B cell (primary cell): ENCODE measurements around the gene PPP1CC. TPM values are rescaled to one million over a fixed set of nuclear protein-coding genes. Genes with fewer than 3 reads are reported as not detected.
A peak's percentile ranks its signal among the peaks of the same experiment; 100 is the strongest.

Experiments
- ATAC-seq: fragments of 200-7000 bp; cut with Tn5 transposase; one replicate; pipeline ENCODE4 v1.10.0; 2021; ENCODE audit warnings: low read depth, mild to moderate bottlenecking, moderate number of reproducible peaks, moderate library complexity
- CTCF ChIA-PET: fragments of 350-600 bp; sonication (Branson Sonifier 250); formaldehyde crosslinking; loops from one replicate; lab custom pipeline; 2021; ENCODE audit warnings: antibody characterized with exemption, inconsistent platforms; lab: Charles Lee
- POLR2A ChIA-PET: fragments of 350-600 bp; sonication (Branson Sonifier 250); formaldehyde crosslinking; loops from one replicate; lab custom pipeline; 2021; ENCODE audit warnings: antibody characterized with exemption; lab: Charles Lee
- DNase-seq: peaks from one replicate; pipeline ENCODE4 v3.0.0; 2013
- H2AFZ ChIP-seq: 2 replicates; pipeline ENCODE4 v1.6.1; 2012; ENCODE audit warnings: mild to moderate bottlenecking, low read depth, low read length; ENCODE audit not compliant: insufficient read depth, poor library complexity, severe bottlenecking
- H3K27ac ChIP-seq, 2 donors: 1 replicate in 1 of 2; 2 replicates in 1 of 2; pipeline ENCODE4 v1.5.1; 2012 to 2013; ENCODE audit warnings: low read length in 2 of 2, mild to moderate bottlenecking in 2 of 2, moderate library complexity in 1 of 2
- H3K27me3 ChIP-seq, 4 experiments: fragments of 200-600 bp in 1 of 4; sonication (generic) in 1 of 4; replicated peaks in 1 of 4; 1 replicate in 2 of 4; 2 replicates in 2 of 4; pipeline versions ENCODE4 v1.6.1 to v1.7.0; 2013 to 2016; ENCODE audit warnings: low read length in 3 of 4, mild to moderate bottlenecking in 2 of 4, mixed read lengths in 1 of 4, moderate library complexity in 1 of 4; ENCODE audit not compliant: insufficient read depth in 4 of 4, control insufficient read depth in 3 of 4; ENCODE audit errors: control extremely low read depth in 1 of 4
- H3K36me3 ChIP-seq, 2 experiments: replicated peaks in 1 of 2; 1 replicate in 1 of 2; 2 replicates in 1 of 2; pipeline versions ENCODE4 v1.6.1 to v1.7.1; 2013; ENCODE audit warnings: low read length in 1 of 2; ENCODE audit not compliant: insufficient read depth in 2 of 2, control insufficient read depth in 1 of 2; ENCODE audit errors: control extremely low read depth in 1 of 2, extremely low read depth in 1 of 2
- H3K4me1 ChIP-seq, 2 donors: fragments of 200-600 bp in 1 of 2; sonication (generic) in 1 of 2; 1 replicate in 1 of 2; 2 replicates in 1 of 2; pipeline versions ENCODE4 v1.5.1 to v1.6.1; 2013 to 2017; ENCODE audit warnings: low read length in 2 of 2; ENCODE audit not compliant: control insufficient read depth in 2 of 2, insufficient read depth in 2 of 2
- H3K4me2 ChIP-seq: replicated peaks from 2 replicates; pipeline ENCODE3; 2012; ENCODE audit warnings: mild to moderate bottlenecking, low read depth, low read length; ENCODE audit not compliant: poor library complexity, severe bottlenecking
- H3K4me3 ChIP-seq, 5 experiments: fragments of 200-600 bp in 1 of 5; sonication (generic) in 1 of 5; 1 replicate in 3 of 5; 2 replicates in 2 of 5; pipeline versions ENCODE4 v1.5.1 to v1.7.0; 2011 to 2016; ENCODE audit warnings: low read length in 4 of 5, mild to moderate bottlenecking in 4 of 5, low read depth in 2 of 5, control low read depth in 1 of 5, moderate library complexity in 1 of 5; ENCODE audit not compliant: insufficient read depth in 1 of 5; ENCODE audit errors: control extremely low read depth in 1 of 5, extremely low read depth in 1 of 5
- H3K79me2 ChIP-seq: fragments of 200-600 bp; sonication (generic); one replicate; pipeline ENCODE4 v1.6.0; 2016; ENCODE audit warnings: low read length; ENCODE audit not compliant: control insufficient read depth, insufficient read depth
- H3K9ac ChIP-seq: fragments of 200-600 bp; sonication (generic); 2 replicates; pipeline ENCODE4 v1.6.1; 2017; ENCODE audit warnings: mild to moderate bottlenecking, low read length, moderate library complexity
- H3K9me3 ChIP-seq, 3 donors: one replicate each; pipeline versions ENCODE4 v1.6.1 to v1.7.1; 2013; ENCODE audit warnings: low read length in 2 of 3; ENCODE audit not compliant: control insufficient read depth in 2 of 3, insufficient read depth in 1 of 3; ENCODE audit errors: control extremely low read depth in 1 of 3
- H4K20me1 ChIP-seq: 2 replicates; pipeline ENCODE4 v1.6.0; 2012; ENCODE audit warnings: mild to moderate bottlenecking, low read length; ENCODE audit not compliant: insufficient read depth, control insufficient read depth, poor library complexity, severe bottlenecking
- H3K27ac Mint-ChIP-seq: one replicate; pipeline ENCODE4 v1.8.0; 2021; ENCODE audit warnings: mixed read lengths
- H3K27me3 Mint-ChIP-seq: one replicate; pipeline ENCODE4 v1.8.0; 2021; ENCODE audit warnings: mixed read lengths
- H3K4me1 Mint-ChIP-seq: one replicate; pipeline ENCODE4 v1.8.0; 2021; ENCODE audit warnings: mixed read lengths
- H3K4me3 Mint-ChIP-seq: one replicate; pipeline ENCODE4 v1.8.0; 2021; ENCODE audit warnings: mixed read lengths
- H3K9me3 Mint-ChIP-seq: one replicate; pipeline ENCODE4 v1.8.0; 2022; ENCODE audit warnings: mixed read lengths; ENCODE audit not compliant: insufficient read depth
- CTCF ChIP-seq: fragments of 200-600 bp; IDR thresholded peaks from one replicate; pipeline ENCODE4 v1.8.0; 2022; ENCODE audit warnings: antibody characterized with exemption, mild to moderate bottlenecking
- EZH2 ChIP-seq: IDR thresholded peaks from 2 replicates; pipeline ENCODE4 v1.6.1; 2012; ENCODE audit warnings: borderline replicate concordance, low read depth, mild to moderate bottlenecking, moderate library complexity, low read length; ENCODE audit not compliant: insufficient read depth, poor library complexity, severe bottlenecking
- WGBS: methylation state at CpG from one replicate; pipeline ENCODE4 v1.1.5; 2013; ENCODE audit warnings: missing lambda C conversion rate; ENCODE audit not compliant: insufficient coverage; 5-methylcytosine and 5-hydroxymethylcytosine counted together
- intact Hi-C: fragments of 100-400 bp; cut with micrococcal nuclease; formaldehyde crosslinking; loops from one replicate; pipeline ENCODE4 v1.10.0; 2022
- polyA plus RNA-seq: library from polyadenylated mRNA; depleted of rRNA; stranded (reverse); fragments of >200 nt; gene quantifications from 2 replicates; pipeline ENCODE4 v1.2.3, GENCODE V29; 2012
- total RNA-seq, 2 donors: library from RNA; stranded (reverse); fragments of 120-200 nt in 1 of 2; gene quantifications; 1 replicate in 1 of 2; 2 replicates in 1 of 2; pipeline versions ENCODE4 v1.2.3 to v1.2.4, GENCODE V29; 2013 to 2022

The PPP1CC gene
- total and polyA plus RNA-seq, 2 donors (not counting 1 experiment from before 2014, with no cell fraction given): 70.0 to 146 TPM

- Mint-ChIP-seq H3K4me3 (peak overlapping the region; percentile 56), H3K27ac (peak overlapping the region; percentile 87), H3K9me3 (no peaks in the 10 kb centered on the region), H3K27me3 (no peaks in the 10 kb centered on the region), H3K4me1 (peaks cover 63% of the 10 kb centered on the region)
- ATAC-seq (no peak), DNase-seq (no peak)
- no peaks in the 10 kb centered on the region for H3K27me3 ChIP-seq
- peaks cover 100% of the 10 kb centered on the region for H3K79me2 ChIP-seq
- H3K4me3 ChIP-seq: no peak overlapping the region
- ChIA-PET POLR2A (no interaction called here), CTCF (interaction anchor here (1.2 kb wide), 1 partner anchor 132 kb away, joined by 3 read pairs; no protein-coding TSS in a partner anchor)
- peaks cover 30 to 31% of the 10 kb centered on the region in 2 donors for H3K4me1 ChIP-seq
- H3K4me2 ChIP-seq: peak overlapping the region; percentile 29
- H3K9me3 ChIP-seq: no peaks in the 10 kb centered on the region
- H4K20me1 ChIP-seq: peaks cover 53% of the 10 kb centered on the region
- intact Hi-C loops: no loop called here
- H3K36me3 ChIP-seq: peaks cover 15 to 53% of the 10 kb centered on the region in 2 experiments
- H2AFZ ChIP-seq: no peak overlapping the region
- no peak for TF ChIP-seq CTCF
- no peak for TF ChIP-seq EZH2
- H3K27ac ChIP-seq: peak overlapping the region in 1 of 2 donors; percentile 42
- WGBS: no CpG with 5 or more reads among the region's 1 CpG
- H3K9ac ChIP-seq: no peak overlapping the region
These were observed 8.8 kb downstream of the PPP1CC start for GRCh38 chr12:110733900-110734299.

- Histone ChIP-seq H3K27me3 (no peaks in the 10 kb centered on the region), H2AFZ (no peak overlapping the region), H3K79me2 (peaks cover 100% of the 10 kb centered on the region), H3K36me3 (peaks cover 15 to 60% of the 10 kb centered on the region in 2 experiments), H3K9me3 (no peaks in the 10 kb centered on the region), H3K4me2 (peak overlapping the region; percentile 29), H3K9ac (no peak overlapping the region), H4K20me1 (peaks cover 46% of the 10 kb centered on the region), H3K27ac (peak overlapping the region in 1 of 2 donors; percentile 42), H3K4me3 (no peak overlapping the region), H3K4me1 (peaks cover 24 to 28% of the 10 kb centered on the region in 2 donors)
- DNase-seq (no peak), ATAC-seq (no peak)
- intact Hi-C loops: no loop called here
- Mint-ChIP-seq H3K4me3 (no peak overlapping the region), H3K27ac (no peak overlapping the region), H3K27me3 (no peaks in the 10 kb centered on the region), H3K9me3 (no peaks in the 10 kb centered on the region), H3K4me1 (peaks cover 62% of the 10 kb centered on the region)
- WGBS: 57% methylated on average over 1 of the region's 5 CpGs
- ChIA-PET POLR2A (interaction anchor here (0.8 kb wide), 1 partner anchor 13 kb away, joined by 4 read pairs; no protein-coding TSS in a partner anchor), CTCF (interaction anchor here (1.2 kb wide), 1 partner anchor 132 kb away, joined by 3 read pairs; no protein-coding TSS in a partner anchor)
- TF ChIP-seq CTCF: no peak
- no peak for TF ChIP-seq EZH2
These were observed 9.5 kb downstream of the PPP1CC start for GRCh38 chr12:110733089-110733715.
